Activated naive CD4-positive, alpha-beta T cell treated with anti-CD3 and anti-CD28 coated beads, Interleukin-2, amount 50 U/mL, for 72 hours (primary cell): Measurements from ENCODE around the gene THBS4. TPM values are rescaled to one million over a fixed set of nuclear protein-coding genes. Genes with fewer than 3 reads are reported as not detected.
A peak's percentile ranks its signal among the peaks of the same experiment; 100 is the strongest.

ENCODE experiments used
- ATAC-seq, 2 donors: fragments of 150-1000 bp; cut with Tn5 transposase; 2 replicates each; pipeline ENCODE4 v1.10.0; 2021; ENCODE audit warnings: mild to moderate bottlenecking in 2 of 2, moderate library complexity in 2 of 2
- DNase-seq, 2 donors: peaks; one replicate each; pipeline ENCODE4 v3.0.0; 2021 to 2022; ENCODE audit warnings: low spot score in 2 of 2
- H3K27ac Mint-ChIP-seq, 2 donors: one replicate each; pipeline ENCODE4 v1.8.0; 2022; ENCODE audit warnings: mild to moderate bottlenecking in 2 of 2, mixed read lengths in 2 of 2
- H3K36me3 Mint-ChIP-seq, 2 donors: one replicate each; pipeline ENCODE4 v1.8.0; 2022; ENCODE audit warnings: mixed read lengths in 2 of 2
- H3K9me3 Mint-ChIP-seq, 2 donors: one replicate each; pipeline ENCODE4 v1.8.0; 2022; ENCODE audit warnings: mixed read lengths in 2 of 2
- total RNA-seq, 2 donors: library from RNA; stranded (reverse); gene quantifications; one replicate each; pipeline ENCODE4 v1.2.3, GENCODE V29; 2022

Gene THBS4
- total RNA-seq = 1 to 10 TPM; 2.0 TPM

- DNase-seq = no peak
- H3K36me3 Mint-ChIP-seq = peaks cover 6 to 7% of the 10 kb centered on the region in 2 donors
- H3K27ac Mint-ChIP-seq = no peak within 1 kb of the TSS
- no peak for ATAC-seq
- H3K9me3 Mint-ChIP-seq = no peaks in the 10 kb centered on the region
Measured at GRCh38 chr5:80034962-80035821, at the start of gene THBS4. TSS of gene THBS4 (plus strand) at chr5:80035348. CDS start at chr5:80035538, 190 bp downstream.

GRCh38 chr5:79986260-79986659 is 48.9 kb upstream of the THBS4 start:
- Mint-ChIP-seq H3K9me3 (no peaks in the 10 kb centered on the region), H3K36me3 (peaks cover 8 to 61% of the 10 kb centered on the region in 2 donors), H3K27ac (no peak overlapping the region)
- DNase-seq (no peak), ATAC-seq (no peak)

DNA sequence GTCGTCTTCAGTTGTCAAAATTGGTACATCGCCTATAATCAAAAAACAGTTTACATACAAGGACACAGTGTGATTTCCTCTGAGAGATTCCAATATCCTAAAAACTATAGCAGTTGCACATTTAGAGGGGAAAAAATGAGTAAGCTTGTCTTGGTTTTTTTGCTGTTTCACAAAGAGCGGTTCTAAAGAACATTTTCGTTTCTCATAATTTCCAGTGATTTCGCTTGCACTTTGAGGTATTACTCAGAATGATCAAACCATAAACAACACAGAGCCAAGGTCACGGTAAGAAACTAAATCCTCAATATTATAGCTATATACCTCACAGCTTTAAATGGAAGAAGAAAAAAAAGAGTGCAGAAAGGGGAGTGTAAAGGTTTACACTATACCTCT is 44.9 kb upstream of the THBS4 start:
- peaks cover 0 to 5% of the 10 kb centered on the region in 2 donors for H3K9me3 Mint-ChIP-seq
- H3K36me3 Mint-ChIP-seq = peaks cover 16 to 37% of the 10 kb centered on the region in 2 donors
- peak overlapping the region; percentile 94 to 98 for H3K27ac Mint-ChIP-seq
- DNase-seq (peak in 1 of 2 donors; percentile 6), ATAC-seq (peak; percentile 81 to 88)

- Mint-ChIP-seq H3K9me3 (peaks cover 0 to 5% of the 10 kb centered on the region in 2 donors), H3K36me3 (peaks cover 15 to 31% of the 10 kb centered on the region in 2 donors), H3K27ac (peak within 1 kb of the TSS; percentile 94 to 98)
- peak; percentile 77 to 88 for ATAC-seq
- DNase-seq = peak; percentile 83 to 88
Measured at GRCh38 chr5:79990598-79991507, 44.3 kb upstream of the THBS4 start, which contains the start of gene MTX3. TSS of gene MTX3 (minus strand) at chr5:79991262. CDS start at chr5:79991238, 24 bp downstream.

DNA sequence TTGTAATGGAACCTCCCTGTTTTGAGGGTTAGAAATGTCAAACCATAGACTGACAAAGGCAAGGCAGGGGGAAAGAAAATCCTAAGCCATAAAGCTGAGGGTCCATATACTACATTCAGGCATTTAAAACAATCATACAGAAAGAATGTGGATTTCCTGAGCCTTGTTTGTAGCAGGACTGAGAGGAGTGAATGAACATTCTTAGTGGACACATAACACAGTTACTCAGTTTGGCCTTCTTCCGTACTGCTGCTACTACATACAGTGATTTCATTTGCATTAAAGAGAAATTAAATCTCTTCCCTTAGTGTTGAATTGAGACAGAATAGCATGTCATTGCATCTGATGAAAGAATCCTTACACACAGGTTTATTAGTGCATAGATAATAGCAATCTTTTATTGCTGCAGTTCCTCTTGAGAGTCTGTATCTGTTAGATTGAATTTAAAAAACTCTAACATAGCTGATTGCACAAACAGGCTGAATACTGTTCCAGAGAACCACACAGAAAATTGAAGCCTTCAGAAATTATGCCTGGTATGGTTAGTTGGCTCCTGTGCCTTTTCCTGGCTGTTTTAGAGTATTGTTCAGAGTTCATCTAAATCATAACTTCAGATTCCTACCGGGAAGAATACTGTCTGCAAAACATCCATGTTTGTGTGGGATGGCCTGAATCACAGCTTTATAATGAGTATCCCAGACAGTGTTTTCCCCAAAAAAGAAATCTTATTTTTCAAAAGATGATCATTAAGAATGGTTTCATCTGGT is 42.1 kb upstream of the THBS4 start:
- H3K9me3 Mint-ChIP-seq = peaks cover 0 to 5% of the 10 kb centered on the region in 2 donors
- H3K27ac Mint-ChIP-seq = no peak overlapping the region
- peaks cover 8 to 10% of the 10 kb centered on the region in 2 donors for H3K36me3 Mint-ChIP-seq
- ATAC-seq (no peak), DNase-seq (no peak)

- ATAC-seq (no peak), DNase-seq (no peak)
- H3K27ac Mint-ChIP-seq = no peak overlapping the region
- peaks cover 4 to 6% of the 10 kb centered on the region in 2 donors for H3K36me3 Mint-ChIP-seq
- no peaks in the 10 kb centered on the region for H3K9me3 Mint-ChIP-seq
Measured at GRCh38 chr5:79999722-80000121, 35.4 kb upstream of the THBS4 start.

DNA sequence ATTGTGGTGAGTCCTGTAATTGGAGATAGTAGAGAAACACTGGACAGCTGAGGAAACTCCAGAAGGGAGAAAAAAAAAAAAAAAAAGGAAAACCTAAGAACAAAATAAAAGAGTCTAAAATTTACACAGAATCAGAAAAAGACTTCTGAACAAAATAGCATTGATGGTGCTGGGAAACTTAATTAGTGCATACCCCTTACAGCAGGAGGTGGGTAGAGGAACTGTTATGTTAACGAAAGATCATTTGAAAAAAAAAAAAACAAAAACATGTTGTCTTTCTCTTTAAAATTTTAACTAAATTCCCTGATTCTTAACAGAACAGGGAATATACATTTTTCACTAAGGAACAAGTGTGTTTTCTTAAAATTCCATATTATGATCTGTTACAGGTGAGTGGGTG is 32.5 kb upstream of the THBS4 start:
- no peak for DNase-seq
- Mint-ChIP-seq H3K9me3 (no peaks in the 10 kb centered on the region), H3K27ac (no peak overlapping the region), H3K36me3 (peaks cover 6 to 9% of the 10 kb centered on the region in 2 donors)
- no peak for ATAC-seq

DNA sequence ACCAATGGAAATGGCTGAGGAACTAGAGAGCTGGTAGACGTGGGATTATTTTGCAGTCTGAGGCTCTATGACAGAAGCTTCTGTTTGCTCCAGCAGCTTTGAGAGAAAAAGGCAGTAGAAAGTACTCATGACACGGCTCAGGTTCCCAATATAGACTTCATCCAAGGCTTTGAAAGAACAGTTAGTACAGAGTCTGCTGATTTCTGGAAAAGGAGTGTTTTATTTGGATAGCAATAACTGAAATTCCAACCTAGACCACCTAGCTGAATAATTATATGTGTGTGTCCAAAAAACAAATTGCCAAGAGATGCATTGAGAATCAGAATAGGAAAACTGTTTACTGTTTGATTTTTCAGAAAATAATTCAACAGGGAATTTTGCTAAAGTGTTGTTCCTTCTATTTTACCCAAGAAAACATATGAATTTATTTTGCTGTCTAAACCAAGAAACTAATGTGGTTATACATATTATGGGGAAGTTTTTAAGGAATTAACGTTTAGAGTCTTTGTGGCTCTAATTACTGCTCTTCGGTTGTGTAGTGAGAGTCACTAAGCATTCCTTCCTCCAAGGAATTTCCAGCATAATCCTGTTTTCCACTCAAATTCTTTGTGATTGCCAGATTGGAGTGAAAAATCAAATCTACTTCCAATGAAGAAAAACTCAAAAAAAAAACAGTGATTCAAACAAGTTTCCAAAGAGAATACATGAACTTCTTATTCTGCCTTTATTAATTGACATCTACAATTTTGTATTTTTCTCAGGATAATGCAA is 26.0 kb upstream of the THBS4 start:
- Mint-ChIP-seq H3K27ac (no peak overlapping the region), H3K9me3 (no peaks in the 10 kb centered on the region), H3K36me3 (peaks cover 0 to 5% of the 10 kb centered on the region in 2 donors)
- no peak for DNase-seq
- no peak for ATAC-seq

DNA sequence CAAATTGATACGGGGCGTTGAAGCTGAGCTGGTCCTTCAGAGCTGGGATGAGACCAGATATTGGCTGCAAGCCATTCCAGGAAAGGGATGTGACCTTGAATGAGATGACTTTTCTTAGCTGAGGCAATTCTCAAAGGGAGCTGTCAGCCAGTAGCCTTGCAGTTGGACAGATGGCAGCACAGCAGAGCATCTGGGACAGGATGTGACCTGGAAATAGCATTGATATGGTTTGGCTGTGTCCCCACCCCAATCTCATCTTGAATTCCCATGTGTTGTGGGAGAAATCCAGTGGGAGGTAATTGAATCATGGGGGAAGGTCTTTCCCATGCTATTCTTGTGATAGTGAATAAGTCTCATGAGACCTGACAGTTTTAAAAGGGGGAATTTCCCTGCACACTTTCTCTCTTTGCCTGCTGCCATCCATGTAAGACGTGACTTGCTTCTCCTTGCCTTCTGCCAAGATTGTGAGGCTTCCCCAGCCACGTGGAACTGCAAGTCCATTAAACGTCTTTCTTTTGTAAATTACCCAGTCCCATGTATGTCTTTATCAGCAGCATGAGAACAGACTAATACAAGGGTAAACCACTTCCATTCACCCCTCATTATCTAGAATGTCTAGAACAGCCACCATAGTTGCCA is 24.3 kb upstream of the THBS4 start:
- DNase-seq = no peak
- peak overlapping the region; percentile 34 to 51 for H3K27ac Mint-ChIP-seq
- H3K9me3 Mint-ChIP-seq = no peaks in the 10 kb centered on the region
- peaks cover 0 to 5% of the 10 kb centered on the region in 2 donors for H3K36me3 Mint-ChIP-seq
- ATAC-seq = no peak

GRCh38 chr5:80025069-80025468 is 10.1 kb upstream of the THBS4 start:
- DNase-seq (no peak), ATAC-seq (no peak)

DNA sequence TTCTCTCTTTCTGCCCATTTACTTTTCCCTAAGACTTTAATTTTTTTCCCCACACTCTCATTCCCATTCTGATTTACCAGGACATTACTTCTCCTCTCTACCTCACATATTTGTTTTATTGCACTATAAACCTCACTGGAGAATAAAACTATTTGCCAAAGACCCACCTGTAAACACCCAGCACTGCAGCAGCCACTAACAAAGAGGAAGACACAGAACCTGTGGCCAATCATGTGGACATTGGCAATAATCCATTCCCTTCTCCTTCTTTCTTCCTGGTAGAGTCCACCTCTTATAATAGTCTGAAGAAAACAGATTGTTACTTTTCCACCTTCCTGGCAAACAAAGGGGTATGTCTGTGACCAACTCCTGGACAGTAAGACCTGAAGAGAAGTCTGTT is 8.3 kb upstream of the THBS4 start:
- no peaks in the 10 kb centered on the region for H3K36me3 Mint-ChIP-seq
- no peaks in the 10 kb centered on the region for H3K9me3 Mint-ChIP-seq
- no peak overlapping the region for H3K27ac Mint-ChIP-seq

More at GRCh38 chr5:80025069-80025468, 10.1 kb upstream of the THBS4 start:
- Mint-ChIP-seq H3K36me3 (no peaks in the 10 kb centered on the region), H3K9me3 (no peaks in the 10 kb centered on the region), H3K27ac (no peak overlapping the region)

GRCh38 chr5:80031109-80031508 is 4.0 kb upstream of the THBS4 start:
- no peak for DNase-seq
- Mint-ChIP-seq H3K36me3 (peaks cover 6% of the 10 kb centered on the region in 2 donors), H3K27ac (no peak overlapping the region), H3K9me3 (no peaks in the 10 kb centered on the region)
- no peak for ATAC-seq

More for the DNA sequence above, 8.3 kb upstream of the THBS4 start:
- ATAC-seq (no peak), DNase-seq (no peak)

- DNase-seq = peak in 1 of 2 donors; percentile 24
- peaks cover 6 to 7% of the 10 kb centered on the region in 2 donors for H3K36me3 Mint-ChIP-seq
- H3K9me3 Mint-ChIP-seq = no peaks in the 10 kb centered on the region
- H3K27ac Mint-ChIP-seq = no peak overlapping the region
- ATAC-seq = peak; percentile 85 to 91
Measured at GRCh38 chr5:80033513-80033912, 1.6 kb upstream of the THBS4 start.

GRCh38 chr5:80034559-80034958 is 589 bp upstream of the THBS4 start:
- H3K9me3 Mint-ChIP-seq = no peaks in the 10 kb centered on the region
- no peak overlapping the region for H3K27ac Mint-ChIP-seq
- DNase-seq (no peak), ATAC-seq (no peak)
- H3K36me3 Mint-ChIP-seq = peaks cover 6 to 7% of the 10 kb centered on the region in 2 donors

DNA sequence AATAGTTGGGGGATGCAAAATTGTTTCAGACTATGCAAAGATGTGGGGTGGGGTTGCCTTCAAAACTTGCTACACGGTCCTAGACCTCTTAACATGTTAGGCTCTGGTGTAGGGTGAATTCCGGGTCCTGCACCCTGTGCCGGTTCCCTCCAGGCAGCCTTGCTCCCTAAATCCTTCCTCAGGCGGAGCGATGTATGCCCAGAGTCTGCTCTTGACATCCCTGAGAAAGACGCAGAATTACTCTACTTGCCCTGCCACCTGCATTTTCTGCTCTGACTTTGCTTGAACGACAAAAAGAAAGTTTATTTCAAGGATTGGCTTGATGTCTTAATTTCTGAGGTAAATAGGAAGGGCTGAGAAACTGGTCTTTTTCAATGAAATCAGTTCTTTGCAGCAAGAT is 691 bp downstream of the THBS4 start:
- no peak overlapping the region for H3K27ac Mint-ChIP-seq
- DNase-seq (no peak), ATAC-seq (no peak)
- peaks cover 6 to 7% of the 10 kb centered on the region in 2 donors for H3K36me3 Mint-ChIP-seq
- no peaks in the 10 kb centered on the region for H3K9me3 Mint-ChIP-seq
